Cardiac fibroblast (primary cell): ENCODE measurements around the gene RETREG1.

ENCODE experiments used
- DNase-seq, 2 donors: peaks; one replicate each; pipeline versions ENCODE4 v3.0.0 to v3.0.0-alpha.2; 2010; ENCODE audit warnings: low read depth in 2 of 2
- H3K4me3 ChIP-seq, 2 donors: replicated peaks in 1 of 2; 1 replicate in 1 of 2; 2 replicates in 1 of 2; pipeline ENCODE4 v1.5.1; 2011; ENCODE audit warnings: low read depth in 2 of 2, low read length in 2 of 2, mild to moderate bottlenecking in 2 of 2, moderate library complexity in 1 of 2
- TF ChIP-seq, protein P1 (sequence below): IDR thresholded peaks from one replicate; pipeline ENCODE4 v1.5.1; 2011; ENCODE audit warnings: low read depth, mild to moderate bottlenecking, low read length, inconsistent platforms

RETREG1 gene

DNA sequence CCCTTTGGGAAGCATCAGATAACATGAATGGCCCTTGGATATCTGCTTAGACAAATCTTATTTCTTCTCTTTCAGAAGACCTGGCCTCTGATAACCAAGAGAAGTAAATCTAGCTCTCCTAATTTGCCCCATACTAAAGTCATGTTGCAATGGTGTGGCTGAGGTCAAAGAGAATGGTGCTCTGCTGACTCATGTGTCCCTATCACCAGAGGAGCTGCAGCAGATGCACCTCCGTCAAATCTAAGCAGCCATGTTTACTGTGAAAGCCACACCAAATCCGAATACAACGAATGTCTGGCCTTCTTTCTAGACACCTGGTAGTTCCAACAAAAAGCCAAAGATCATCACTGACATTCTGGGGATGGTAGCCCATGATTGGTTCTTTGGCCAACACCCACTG lies 23.2 kb downstream of the RETREG1 start:
- TF ChIP-seq, protein P1, sequence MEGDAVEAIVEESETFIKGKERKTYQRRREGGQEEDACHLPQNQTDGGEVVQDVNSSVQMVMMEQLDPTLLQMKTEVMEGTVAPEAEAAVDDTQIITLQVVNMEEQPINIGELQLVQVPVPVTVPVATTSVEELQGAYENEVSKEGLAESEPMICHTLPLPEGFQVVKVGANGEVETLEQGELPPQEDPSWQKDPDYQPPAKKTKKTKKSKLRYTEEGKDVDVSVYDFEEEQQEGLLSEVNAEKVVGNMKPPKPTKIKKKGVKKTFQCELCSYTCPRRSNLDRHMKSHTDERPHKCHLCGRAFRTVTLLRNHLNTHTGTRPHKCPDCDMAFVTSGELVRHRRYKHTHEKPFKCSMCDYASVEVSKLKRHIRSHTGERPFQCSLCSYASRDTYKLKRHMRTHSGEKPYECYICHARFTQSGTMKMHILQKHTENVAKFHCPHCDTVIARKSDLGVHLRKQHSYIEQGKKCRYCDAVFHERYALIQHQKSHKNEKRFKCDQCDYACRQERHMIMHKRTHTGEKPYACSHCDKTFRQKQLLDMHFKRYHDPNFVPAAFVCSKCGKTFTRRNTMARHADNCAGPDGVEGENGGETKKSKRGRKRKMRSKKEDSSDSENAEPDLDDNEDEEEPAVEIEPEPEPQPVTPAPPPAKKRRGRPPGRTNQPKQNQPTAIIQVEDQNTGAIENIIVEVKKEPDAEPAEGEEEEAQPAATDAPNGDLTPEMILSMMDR = no peak
- DNase-seq = peak in 1 of 2 donors; percentile 22
- H3K4me3 ChIP-seq = no peak overlapping the region

DNA sequence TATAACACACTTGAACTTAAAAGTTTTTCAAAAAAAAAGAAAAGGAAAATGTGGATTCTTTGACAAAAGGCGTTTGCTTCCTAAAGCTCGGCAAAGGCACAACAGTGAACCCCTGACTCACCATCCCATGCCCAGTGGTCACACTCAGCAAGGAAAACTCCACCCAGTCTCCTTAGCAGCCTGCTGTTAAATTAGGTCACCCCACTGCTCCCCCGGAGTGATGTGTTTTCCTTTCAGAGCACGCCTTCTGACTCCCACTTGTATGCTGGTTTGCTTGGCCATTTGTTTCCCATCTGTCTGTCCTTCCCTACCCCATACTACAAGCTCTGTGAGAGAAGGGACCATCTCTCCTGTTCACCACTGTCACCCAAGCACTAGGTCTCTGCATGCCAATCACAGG lies 23.8 kb downstream of the RETREG1 start:
- no peak overlapping the region for H3K4me3 ChIP-seq
- TF ChIP-seq, protein P1 = no peak
- peak; percentile 11 to 66 for DNase-seq

DNA sequence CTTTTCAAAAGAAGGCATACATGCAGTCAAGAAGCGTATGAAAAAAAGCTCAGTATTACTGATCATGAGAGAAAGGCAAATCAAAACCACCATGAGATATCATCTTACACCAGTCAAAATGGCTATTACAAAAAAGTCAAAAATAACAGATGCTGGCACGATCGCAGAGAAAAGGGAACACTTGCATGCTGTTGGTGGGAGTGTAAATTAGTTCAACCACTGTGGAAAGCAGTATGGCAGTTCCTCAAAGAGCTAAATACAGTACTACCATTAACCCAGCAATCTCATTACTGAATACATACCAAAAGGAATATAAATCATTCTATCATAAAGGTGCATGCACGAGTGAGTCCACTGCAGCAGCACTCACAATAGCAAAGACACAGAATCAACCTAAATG lies 24.5 kb downstream of the RETREG1 start:
- DNase-seq = no peak
- H3K4me3 ChIP-seq = no peak overlapping the region
- TF ChIP-seq, protein P1 = no peak

DNA sequence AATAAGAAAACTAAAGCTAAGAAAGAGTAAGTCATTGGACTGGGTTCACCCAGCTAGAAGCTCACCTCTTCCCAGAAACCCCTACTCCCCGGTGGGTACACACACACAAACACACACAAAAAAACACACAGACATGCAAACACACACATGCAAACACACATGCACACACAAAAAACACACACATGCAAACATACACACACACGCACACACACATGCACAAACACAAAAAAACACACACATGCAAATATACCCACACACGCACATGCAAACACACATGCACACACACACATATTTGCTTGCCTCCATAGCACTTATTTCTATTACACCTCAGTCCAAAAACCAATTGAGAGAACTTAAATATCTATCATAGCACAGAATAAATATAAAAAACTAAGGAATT lies 26.1 kb downstream of the RETREG1 start:
- TF ChIP-seq, protein P1 = no peak
- H3K4me3 ChIP-seq = no peak overlapping the region
- DNase-seq = no peak

DNA sequence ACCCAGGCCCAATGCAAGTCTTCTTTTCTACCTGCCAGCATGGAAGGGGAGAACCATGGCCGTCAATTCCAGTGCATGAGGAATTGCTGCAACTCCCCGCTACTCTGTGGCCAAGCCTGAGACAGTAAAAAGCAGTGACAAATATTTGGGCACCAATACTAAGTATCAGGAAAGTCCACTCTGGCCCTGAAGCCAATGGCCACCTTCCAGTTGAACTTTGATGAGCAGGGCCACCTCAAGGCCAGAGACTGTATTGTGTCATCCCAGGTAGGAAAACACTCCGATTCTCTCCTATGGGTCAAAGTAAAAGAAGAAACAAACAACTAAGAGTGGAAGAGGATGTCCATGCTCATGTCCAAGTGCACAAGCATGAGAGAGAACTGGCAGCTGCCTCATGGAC lies 27.1 kb downstream of the RETREG1 start:
- no peak for DNase-seq
- no peak overlapping the region for H3K4me3 ChIP-seq
- TF ChIP-seq, protein P1 = no peak

DNA sequence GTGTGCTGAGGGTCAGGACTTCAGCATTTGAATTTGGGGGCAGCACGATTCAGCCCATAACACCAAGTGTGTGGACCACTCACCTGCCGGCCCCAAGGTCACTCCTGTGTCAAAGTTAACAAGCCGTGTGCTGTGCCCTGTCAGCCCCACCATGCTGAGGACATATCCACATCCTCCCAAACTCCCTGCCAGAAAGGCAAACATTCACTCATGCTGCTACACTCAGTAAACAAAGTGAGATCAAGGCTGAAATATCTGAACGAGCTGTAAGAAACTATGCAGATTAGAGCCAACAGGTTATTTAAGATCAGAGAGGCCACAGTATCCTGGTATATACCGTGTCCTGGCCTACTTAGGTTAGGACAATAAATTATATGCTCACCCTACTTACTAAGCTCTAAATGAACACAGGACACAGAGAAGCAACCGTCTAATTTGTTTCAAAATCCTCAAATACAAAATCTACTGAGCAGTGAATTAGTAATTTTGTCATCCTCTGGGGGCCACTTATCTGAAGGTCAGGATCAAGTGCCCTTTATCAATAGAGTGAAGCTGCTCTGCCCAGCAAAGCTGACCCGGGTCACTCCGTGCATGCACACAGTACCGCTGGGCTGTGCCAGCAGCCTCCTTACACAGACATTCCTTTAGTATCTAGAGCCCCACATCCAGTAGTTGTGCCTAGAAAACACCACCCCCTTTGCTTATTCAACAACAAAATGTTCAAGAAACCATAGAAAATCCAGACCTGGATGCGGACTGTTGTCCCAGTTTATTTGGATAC lies 28.2 kb downstream of the RETREG1 start:
- TF ChIP-seq, protein P1 = no peak
- no peak for DNase-seq
- no peak overlapping the region for H3K4me3 ChIP-seq

DNA sequence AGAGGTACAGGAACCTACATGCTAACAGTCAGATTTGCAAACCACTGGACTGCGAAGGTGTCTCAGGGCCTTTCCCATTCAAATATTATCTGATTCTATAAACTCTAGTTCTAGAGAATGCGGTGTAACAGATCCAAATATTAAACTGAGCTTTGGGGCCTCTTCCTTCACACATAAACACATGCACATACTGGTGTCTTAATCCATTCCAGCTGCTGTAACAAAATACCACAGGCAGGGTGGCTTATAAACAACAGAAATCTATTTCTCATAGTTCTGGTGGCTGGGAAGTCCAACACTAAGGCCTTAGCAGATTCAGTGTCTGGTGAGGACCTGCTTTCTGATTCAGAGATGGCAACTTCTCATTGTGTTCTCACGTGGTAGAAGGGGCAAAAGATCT lies 30.2 kb downstream of the RETREG1 start:
- DNase-seq = no peak
- TF ChIP-seq, protein P1 = no peak
- H3K4me3 ChIP-seq = no peak overlapping the region
